Sigmoid colon (tissue), 7 donors: ENCODE results near the gene FMNL3. TPM values are rescaled to one million over a fixed set of nuclear protein-coding genes. Genes with fewer than 3 reads are reported as not detected.

Source experiments
- DNase-seq: peaks from one replicate; pipeline ENCODE4 v3.0.0-alpha.2; 2019
- H3K27ac ChIP-seq, 4 donors: fragments of 200-600 bp; sonication (generic); one replicate each; pipeline ENCODE4 v1.5.1; 2016 to 2019; ENCODE audit warnings: mild to moderate bottlenecking in 1 of 4
- H3K27me3 ChIP-seq, 3 donors: fragments of 200-600 bp; sonication (generic); one replicate each; pipeline ENCODE4 v1.5.1; 2019; ENCODE audit warnings: mild to moderate bottlenecking in 1 of 3
- H3K36me3 ChIP-seq, 4 donors: fragments of 200-600 bp; sonication (generic); one replicate each; pipeline ENCODE4 v1.5.1; 2016 to 2019
- H3K4me1 ChIP-seq, 4 donors: fragments of 200-600 bp; sonication (generic); one replicate each; pipeline ENCODE4 v1.5.1; 2017 to 2019
- H3K4me3 ChIP-seq, 4 donors: fragments of 200-600 bp; sonication (generic); one replicate each; pipeline ENCODE4 v1.5.1; 2017 to 2019; ENCODE audit warnings: mild to moderate bottlenecking in 2 of 4, moderate library complexity in 1 of 4
- H3K9me3 ChIP-seq, 4 donors: fragments of 200-600 bp in 3 of 4; sonication (generic) in 3 of 4; one replicate each; pipeline versions ENCODE4 v1.5.1 to v1.6.1; 2013 to 2019
- EP300 ChIP-seq, 4 donors: sonication (generic); formaldehyde crosslinking; IDR thresholded peaks; one replicate each; pipeline ENCODE4 v1.6.1; 2017; ENCODE audit warnings: antibody characterized with exemption in 4 of 4
- POLR2A ChIP-seq, 2 donors: fragments of 450-650 bp; IDR thresholded peaks; one replicate each; pipeline ENCODE4 v1.6.1; 2016; ENCODE audit warnings: antibody characterized with exemption in 2 of 2, mild to moderate bottlenecking in 2 of 2, moderate library complexity in 2 of 2
- POLR2AphosphoS5 ChIP-seq, 4 donors: sonication (generic); formaldehyde crosslinking; IDR thresholded peaks; one replicate each; pipeline ENCODE4 v1.6.1; 2017; ENCODE audit warnings: antibody characterized with exemption in 4 of 4
- WGBS, 2 donors: extraction: QIAGEN DNeasy Blood & Tissue Kit; methylation state at CpG; one replicate each; pipeline ENCODE4 v1.1.7; 2013; 5-methylcytosine and 5-hydroxymethylcytosine counted together
- intact Hi-C: fragments of 100-400 bp; cut with DNase I; formaldehyde crosslinking; loops from one replicate; pipeline ENCODE4 v1.15.1; 2023
- polyA plus RNA-seq, 3 donors: library from polyadenylated mRNA; stranded (reverse); fragments of 200-250 nt; gene quantifications; one replicate each; pipeline ENCODE4 v1.2.3, GENCODE V29; 2013
- total RNA-seq, 4 donors: library from RNA; depleted of rRNA; stranded (reverse); fragments of >200 nt; gene quantifications; one replicate each; pipeline ENCODE4 v1.1.0, GENCODE V29; 2016
- TF ChIP-seq, protein P1 (sequence below), 4 experiments: fragments of 450-650 bp in 3 of 4; fragments of 200-600 bp in 1 of 4; IDR thresholded peaks; one replicate each; pipeline ENCODE4 v1.5.1; 2016 to 2019; ENCODE audit warnings: antibody characterized with exemption in 4 of 4, mild to moderate bottlenecking in 3 of 4, moderate library complexity in 2 of 4
- donor health status: healthy with polysubstance abuse.
- donor health status: Bipolar disorder and iron deficiency.
- donor health status: healthy.

Gene FMNL3
- total and polyA plus RNA-seq, 7 donors, result 1.8 to 12.2 (median 9.8) TPM

DNA sequence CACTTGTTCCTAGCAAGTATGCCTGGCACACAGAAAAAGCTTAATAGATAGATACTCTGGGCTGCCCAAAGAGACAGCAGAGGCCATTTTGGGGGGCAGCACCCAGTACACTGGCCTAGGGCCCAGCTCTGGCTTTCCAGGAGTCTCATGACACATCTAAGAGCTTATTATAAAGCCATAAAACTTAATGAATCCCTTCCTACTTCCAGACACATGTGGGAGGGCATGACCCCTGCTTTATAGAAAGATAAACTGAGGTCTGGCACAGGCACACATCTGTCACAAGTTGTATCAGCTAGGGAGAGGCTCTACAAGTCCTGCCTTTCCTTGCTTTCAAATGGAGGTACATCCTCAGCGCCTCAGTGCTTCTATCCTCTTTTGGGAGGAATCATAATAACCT, 27.1 kb downstream of the FMNL3 start:
- intact Hi-C loops, result no loop called here
- H3K27me3 ChIP-seq, result no peaks in the 10 kb centered on the region
- no peaks in the 10 kb centered on the region for H3K9me3 ChIP-seq
- DNase-seq, result no peak
- no peak for TF ChIP-seq POLR2A (IDR thresholded peaks at IDR 0.05)
- TF ChIP-seq, protein P1, sequence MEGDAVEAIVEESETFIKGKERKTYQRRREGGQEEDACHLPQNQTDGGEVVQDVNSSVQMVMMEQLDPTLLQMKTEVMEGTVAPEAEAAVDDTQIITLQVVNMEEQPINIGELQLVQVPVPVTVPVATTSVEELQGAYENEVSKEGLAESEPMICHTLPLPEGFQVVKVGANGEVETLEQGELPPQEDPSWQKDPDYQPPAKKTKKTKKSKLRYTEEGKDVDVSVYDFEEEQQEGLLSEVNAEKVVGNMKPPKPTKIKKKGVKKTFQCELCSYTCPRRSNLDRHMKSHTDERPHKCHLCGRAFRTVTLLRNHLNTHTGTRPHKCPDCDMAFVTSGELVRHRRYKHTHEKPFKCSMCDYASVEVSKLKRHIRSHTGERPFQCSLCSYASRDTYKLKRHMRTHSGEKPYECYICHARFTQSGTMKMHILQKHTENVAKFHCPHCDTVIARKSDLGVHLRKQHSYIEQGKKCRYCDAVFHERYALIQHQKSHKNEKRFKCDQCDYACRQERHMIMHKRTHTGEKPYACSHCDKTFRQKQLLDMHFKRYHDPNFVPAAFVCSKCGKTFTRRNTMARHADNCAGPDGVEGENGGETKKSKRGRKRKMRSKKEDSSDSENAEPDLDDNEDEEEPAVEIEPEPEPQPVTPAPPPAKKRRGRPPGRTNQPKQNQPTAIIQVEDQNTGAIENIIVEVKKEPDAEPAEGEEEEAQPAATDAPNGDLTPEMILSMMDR (IDR thresholded peaks at IDR 0.05), result no peak
- no peak for TF ChIP-seq EP300 (IDR thresholded peaks at IDR 0.05)
- no peak for TF ChIP-seq POLR2AphosphoS5 (IDR thresholded peaks at IDR 0.05)
- no peak overlapping the region for H3K27ac ChIP-seq
- H3K4me3 ChIP-seq, result no peak overlapping the region
- no peaks in the 10 kb centered on the region for H3K36me3 ChIP-seq
- peaks cover 0 to 26% (median 15%) of the 10 kb centered on the region in 4 donors for H3K4me1 ChIP-seq
- 91% methylated on average over 1 of the region's 1 CpG for WGBS, 2 donors

DNA sequence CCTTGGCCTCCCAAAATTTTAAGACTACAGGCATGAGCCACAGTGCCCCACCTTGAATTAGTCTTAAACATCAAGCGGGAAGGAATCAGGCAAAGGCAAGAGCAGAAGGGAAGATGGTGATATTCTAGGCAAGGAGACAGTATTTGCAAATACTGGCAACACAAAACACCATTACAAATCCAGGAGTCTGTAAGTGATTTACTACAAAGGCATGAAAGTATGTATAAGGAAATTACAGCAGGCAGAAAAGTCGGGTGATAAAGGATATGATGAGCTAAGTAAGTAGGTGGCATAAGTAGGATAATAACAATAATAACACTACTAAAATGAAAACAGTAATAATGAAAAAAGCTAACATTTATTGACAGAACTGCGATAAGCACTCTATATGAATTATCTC, 28.5 kb downstream of the FMNL3 start:
- H3K4me3 ChIP-seq, result no peak overlapping the region
- H3K4me1 ChIP-seq, result peaks cover 0 to 28% (median 22%) of the 10 kb centered on the region in 4 donors
- intact Hi-C loops, result no loop called here
- TF ChIP-seq POLR2AphosphoS5 (IDR thresholded peaks at IDR 0.05) (no peak), POLR2A (IDR thresholded peaks at IDR 0.05) (no peak), EP300 (IDR thresholded peaks at IDR 0.05) (no peak)
- TF ChIP-seq, protein P1 (IDR thresholded peaks at IDR 0.05), result no peak
- no peaks in the 10 kb centered on the region for H3K36me3 ChIP-seq
- WGBS, 2 donors, result 73 to 85% methylated on average over 3 of the region's 3 CpGs
- H3K27ac ChIP-seq, result no peak overlapping the region
- no peak for DNase-seq
- no peaks in the 10 kb centered on the region for H3K27me3 ChIP-seq
- H3K9me3 ChIP-seq, result no peaks in the 10 kb centered on the region

DNA sequence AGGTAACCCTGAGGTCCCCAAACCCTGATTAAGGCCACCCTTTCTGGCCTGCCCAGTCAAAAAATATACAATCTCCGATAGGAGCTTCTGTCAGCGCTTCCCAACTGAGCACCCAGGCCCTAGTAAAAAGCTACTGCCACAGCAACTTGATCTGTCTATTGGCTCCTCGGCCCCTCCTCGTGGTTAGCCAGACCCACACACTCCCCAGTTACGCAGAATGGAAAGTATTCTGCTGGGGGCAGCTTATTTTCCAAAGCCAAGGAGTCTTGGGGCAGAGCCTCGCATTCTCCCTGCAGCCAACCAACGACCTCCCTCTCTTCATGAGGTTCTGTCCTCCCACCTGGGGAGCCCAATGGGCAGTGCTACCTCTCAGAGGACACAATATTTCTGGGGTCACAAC, 32.1 kb downstream of the FMNL3 start:
- intact Hi-C loops, result no loop called here
- Histone ChIP-seq H3K4me3 (no peak overlapping the region), H3K36me3 (no peaks in the 10 kb centered on the region), H3K27me3 (no peaks in the 10 kb centered on the region), H3K9me3 (no peaks in the 10 kb centered on the region), H3K27ac (peak overlapping the region; percentile 87 to 93 (median 92)), H3K4me1 (peaks cover 0 to 59% (median 49%) of the 10 kb centered on the region in 4 donors)
- DNase-seq, result no peak
- WGBS, 2 donors, result 86 to 90% methylated on average over 7 of the region's 7 CpGs
- TF ChIP-seq POLR2AphosphoS5 (IDR thresholded peaks at IDR 0.05), result peak in 1 of 4 donors; percentile 18
- no peak for TF ChIP-seq POLR2A (IDR thresholded peaks at IDR 0.05)

DNA sequence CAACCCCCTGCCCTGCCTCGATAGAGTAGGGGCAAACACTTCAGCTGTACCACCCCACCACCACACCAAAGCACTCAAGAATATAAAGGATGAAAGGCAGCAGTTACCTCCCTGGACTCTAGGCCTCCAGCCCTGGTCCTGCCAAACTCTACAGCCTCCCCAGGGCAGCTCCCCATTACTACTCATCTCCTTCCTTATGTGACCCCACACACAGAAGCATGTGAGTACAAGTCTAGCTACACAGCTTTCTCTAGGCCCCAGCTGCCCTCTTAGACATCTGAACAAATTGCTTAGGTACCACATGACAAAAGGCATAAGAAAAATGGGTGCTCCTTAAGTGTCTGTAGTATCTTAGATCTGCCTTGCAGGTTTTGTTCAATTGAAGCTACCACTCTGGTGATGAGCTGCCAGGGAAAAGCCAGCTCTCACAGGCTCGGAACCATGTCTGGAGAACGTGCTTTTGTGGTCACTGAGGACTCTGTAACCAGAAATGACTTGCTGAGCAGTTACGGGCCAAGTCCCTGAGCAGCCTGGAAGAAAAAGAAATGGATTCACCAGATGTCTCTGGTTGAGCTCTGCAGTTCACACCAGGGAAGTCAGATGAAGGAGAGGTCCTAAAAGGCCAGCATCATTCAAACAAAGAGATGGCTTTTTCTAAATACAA, 32.8 kb downstream of the FMNL3 start:
- 65 to 73% methylated on average over 4 of the region's 4 CpGs for WGBS, 2 donors
- TF ChIP-seq EP300 (IDR thresholded peaks at IDR 0.05) (no peak), POLR2A (IDR thresholded peaks at IDR 0.05) (no peak)
- intact Hi-C loops, result no loop called here
- Histone ChIP-seq H3K27ac (peak overlapping the region; percentile 87 to 93 (median 92)), H3K27me3 (no peaks in the 10 kb centered on the region), H3K4me1 (peaks cover 0 to 59% (median 49%) of the 10 kb centered on the region in 4 donors), H3K9me3 (no peaks in the 10 kb centered on the region), H3K36me3 (no peaks in the 10 kb centered on the region), H3K4me3 (no peak overlapping the region)
- no peak for DNase-seq

DNA sequence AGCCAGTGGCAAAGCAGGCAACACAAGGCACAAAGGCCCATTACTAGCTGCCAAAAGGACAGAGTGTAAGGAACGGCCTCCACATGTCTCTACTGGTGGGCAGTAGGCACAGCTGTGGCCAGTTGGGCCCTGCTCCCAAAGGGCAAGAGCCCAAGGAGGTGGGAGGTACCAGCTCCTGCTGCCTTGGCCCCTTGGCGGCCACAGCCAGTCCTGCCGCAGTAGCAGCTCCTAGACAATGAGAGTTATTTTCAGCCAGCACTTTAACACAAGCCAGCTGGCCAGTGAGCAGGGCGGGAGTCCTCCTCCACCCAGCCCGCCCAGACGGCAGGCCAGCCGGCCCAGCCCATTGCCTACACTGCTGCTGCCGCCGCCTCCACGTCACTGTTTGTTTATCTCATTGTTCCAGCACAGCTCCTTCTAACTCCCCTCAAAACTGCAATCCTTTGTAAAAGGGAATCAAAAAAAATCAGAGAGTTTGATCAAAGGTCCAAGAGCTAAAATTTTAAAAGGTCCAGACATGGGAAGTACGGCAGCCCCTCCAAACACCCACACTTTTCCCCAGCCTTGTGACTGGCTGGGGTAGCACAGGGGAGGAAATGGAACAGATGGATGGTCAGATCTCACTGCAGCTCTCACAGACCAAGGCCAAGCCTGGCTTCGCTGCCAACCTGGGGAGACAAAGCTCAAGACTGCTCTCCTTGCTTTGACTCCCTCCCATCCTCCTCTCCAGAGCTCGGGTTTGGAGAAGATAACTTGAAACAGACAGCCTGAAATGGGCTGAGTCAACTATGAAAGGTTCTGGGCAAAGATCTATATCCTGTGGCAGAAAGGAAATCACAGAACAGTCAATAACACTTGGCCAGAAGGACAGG, 33.5 kb downstream of the FMNL3 start:
- Histone ChIP-seq H3K27me3 (no peaks in the 10 kb centered on the region), H3K4me1 (peaks cover 0 to 59% (median 49%) of the 10 kb centered on the region in 4 donors), H3K36me3 (no peaks in the 10 kb centered on the region), H3K27ac (peak overlapping the region; percentile 87 to 93 (median 92)), H3K4me3 (peak overlapping the region in 2 of 4 donors; percentile 9 to 14), H3K9me3 (no peaks in the 10 kb centered on the region)
- DNase-seq, result peak; percentile 98
- 14 to 37% methylated on average over 13 of the region's 13 CpGs for WGBS, 2 donors
- TF ChIP-seq EP300 (IDR thresholded peaks at IDR 0.05), result peak in 2 of 4 donors; percentile 14 to 34
- TF ChIP-seq POLR2AphosphoS5 (IDR thresholded peaks at IDR 0.05), result peak; percentile 77 to 94 (median 92)
- peak; percentile 41 to 54 for TF ChIP-seq POLR2A (IDR thresholded peaks at IDR 0.05)
- TF ChIP-seq, protein P1 (IDR thresholded peaks at IDR 0.05), result peak; percentile 55 to 87 (median 75)
- intact Hi-C loops, result loop anchor here (1.0 to 2.0 kb wide), 2 partner anchors 29 to 34 kb away; partner anchors contain the start of gene FMNL3
